GM18951 (cell line): ENCODE results near the gene AP3S2.

Source experiments
- POLR2A ChIP-seq: IDR thresholded peaks from 4 replicates; pipeline ENCODE4 v1.6.1; 2011; ENCODE audit warnings: mild to moderate bottlenecking; ENCODE audit not compliant: insufficient read length, insufficient read depth; ENCODE audit errors: extremely low read depth
- in situ Hi-C: fragments of 300-500 bp; cut with MboI; formaldehyde crosslinking; loops from one replicate; pipeline ENCODE4 v1.12.0; 2022; ENCODE audit warnings: low sequenced_read_pairs, mixed read lengths, inconsistent platforms; ENCODE audit not compliant: unreplicated experiment

The AP3S2 gene

GRCh38 chr15:89910891-89911626 lies 17.3 kb upstream of the AP3S2 start:
- TF ChIP-seq POLR2A, result no peak
- in situ Hi-C loops, result no loop called here

- in situ Hi-C loops, result no loop called here
These were observed 15.8 kb upstream of the AP3S2 start for GRCh38 chr15:89909611-89910010.

GRCh38 chr15:89908226-89908625 lies 14.4 kb upstream of the AP3S2 start:
- no peak for TF ChIP-seq POLR2A
- in situ Hi-C loops, result no loop called here

More at GRCh38 chr15:89909611-89910010, 15.8 kb upstream of the AP3S2 start:
- TF ChIP-seq POLR2A, result no peak

GRCh38 chr15:89907289-89907688 lies 13.5 kb upstream of the AP3S2 start:
- in situ Hi-C loops, result no loop called here
- TF ChIP-seq POLR2A, result no peak

GRCh38 chr15:89905846-89906378 lies 12.1 kb upstream of the AP3S2 start:
- in situ Hi-C loops, result no loop called here
- TF ChIP-seq POLR2A, result no peak

GRCh38 chr15:89904519-89904918 lies 10.7 kb upstream of the AP3S2 start:
- in situ Hi-C loops, result no loop called here
- no peak for TF ChIP-seq POLR2A

DNA sequence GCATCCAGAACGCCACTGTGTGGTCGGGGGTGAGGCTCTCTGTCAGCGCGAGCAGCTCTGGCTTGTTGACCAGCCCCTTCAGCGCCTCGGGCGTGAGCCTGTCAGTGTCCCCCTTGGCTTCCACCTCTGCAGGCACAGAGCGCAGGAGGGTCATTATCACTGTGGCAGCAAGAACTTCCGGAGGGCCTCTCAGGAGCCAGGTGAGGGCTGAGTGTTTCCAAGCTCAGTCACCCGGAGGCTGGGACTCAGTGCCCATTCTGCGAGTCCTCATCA lies 10.0 kb upstream of the AP3S2 start:
- in situ Hi-C loops, result no loop called here

GRCh38 chr15:89903015-89903857 lies 9.4 kb upstream of the AP3S2 start:
- in situ Hi-C loops, result no loop called here
- no peak for TF ChIP-seq POLR2A

More for the DNA sequence above, 10.0 kb upstream of the AP3S2 start:
- no peak for TF ChIP-seq POLR2A

DNA sequence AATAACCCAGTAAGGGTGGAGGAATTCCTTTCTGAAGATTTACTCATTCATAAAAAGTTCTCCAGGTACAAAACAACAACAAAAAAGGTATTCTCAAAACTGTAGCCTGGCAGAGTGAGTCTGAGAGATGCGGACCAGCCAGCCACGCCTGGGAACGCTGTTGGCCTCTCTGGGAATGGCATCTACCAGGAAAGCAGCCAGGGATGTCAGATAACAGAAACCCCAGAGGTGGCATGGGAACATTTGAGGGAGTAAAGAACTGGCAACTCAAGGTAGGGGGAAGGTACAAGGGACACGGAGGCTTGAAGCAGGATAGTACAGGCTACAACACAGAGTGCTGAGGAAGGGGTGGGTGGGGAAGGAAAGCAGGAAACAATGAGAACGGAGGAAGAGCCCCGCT lies 7.1 kb upstream of the AP3S2 start:
- in situ Hi-C loops, result no loop called here
- no peak for TF ChIP-seq POLR2A

- TF ChIP-seq POLR2A, result no peak
- in situ Hi-C loops, result loop anchor here (5.0 kb wide), 1 partner anchor 177 kb away; no protein-coding TSS in a partner anchor
These were observed 6.3 kb upstream of the AP3S2 start for GRCh38 chr15:89899951-89900567.

GRCh38 chr15:89899295-89899945 lies 5.6 kb upstream of the AP3S2 start:
- no peak for TF ChIP-seq POLR2A
- in situ Hi-C loops, result loop anchor here (5.0 kb wide), 1 partner anchor 178 kb away; no protein-coding TSS in a partner anchor

- in situ Hi-C loops, result loop anchor here (5.0 kb wide), 1 partner anchor 179 kb away; no protein-coding TSS in a partner anchor
- TF ChIP-seq POLR2A, result no peak
These were observed 5.0 kb upstream of the AP3S2 start for GRCh38 chr15:89898614-89899294.
